GM18868 (cell line): ENCODE data around the gene CLMN.

ENCODE experiments used
- ATAC-seq: cut with Tn5 transposase; IDR thresholded peaks from one replicate; pipeline ENCODE4 v1.9.1; 2021; ENCODE audit warnings: mild to moderate bottlenecking, moderate library complexity; ENCODE audit not compliant: unreplicated experiment

Gene CLMN

GRCh38 chr14:95341564-95341963, 21.9 kb upstream of the CLMN start:
- no peak for ATAC-seq

- no peak for ATAC-seq
Observed at GRCh38 chr14:95341115-95341514, 21.4 kb upstream of the CLMN start.

GRCh38 chr14:95340201-95340697, 20.5 kb upstream of the CLMN start:
- no peak for ATAC-seq

GRCh38 chr14:95339301-95339865, 19.7 kb upstream of the CLMN start:
- no peak for ATAC-seq

GRCh38 chr14:95338436-95338835, 18.7 kb upstream of the CLMN start:
- no peak for ATAC-seq

GRCh38 chr14:95337041-95337595, 17.4 kb upstream of the CLMN start:
- ATAC-seq = no peak

GRCh38 chr14:95336192-95336760, 16.6 kb upstream of the CLMN start:
- ATAC-seq = no peak

GRCh38 chr14:95335071-95335470, 15.4 kb upstream of the CLMN start:
- no peak for ATAC-seq

GRCh38 chr14:95334044-95334443, 14.3 kb upstream of the CLMN start:
- no peak for ATAC-seq

GRCh38 chr14:95332641-95333040, 12.9 kb upstream of the CLMN start:
- ATAC-seq = no peak

GRCh38 chr14:95331708-95332408, 12.2 kb upstream of the CLMN start:
- no peak for ATAC-seq

GRCh38 chr14:95330591-95331370, 11.1 kb upstream of the CLMN start:
- ATAC-seq = no peak

- no peak for ATAC-seq
Observed at GRCh38 chr14:95329941-95330340, 10.2 kb upstream of the CLMN start.

- ATAC-seq = no peak
Observed at GRCh38 chr14:95328729-95329503, 9.2 kb upstream of the CLMN start.

GRCh38 chr14:95327558-95328374, 8.1 kb upstream of the CLMN start:
- peak; percentile 92 for ATAC-seq

GRCh38 chr14:95326987-95327386, 7.3 kb upstream of the CLMN start:
- ATAC-seq = peak; percentile 40

GRCh38 chr14:95323917-95324316, 4.2 kb upstream of the CLMN start:
- ATAC-seq = no peak

- ATAC-seq = no peak
Observed at GRCh38 chr14:95323361-95323760, 3.7 kb upstream of the CLMN start.

- ATAC-seq = no peak
Observed at GRCh38 chr14:95322651-95323050, 2.9 kb upstream of the CLMN start.
